Ecto neural progenitor cell (in vitro differentiated cells): ENCODE data around the gene FGF9.

Experiments
- DNase-seq: peaks from one replicate; pipeline ENCODE4 v3.0.0-alpha.2; 2018; ENCODE audit warnings: low spot score

FGF9 gene

DNA sequence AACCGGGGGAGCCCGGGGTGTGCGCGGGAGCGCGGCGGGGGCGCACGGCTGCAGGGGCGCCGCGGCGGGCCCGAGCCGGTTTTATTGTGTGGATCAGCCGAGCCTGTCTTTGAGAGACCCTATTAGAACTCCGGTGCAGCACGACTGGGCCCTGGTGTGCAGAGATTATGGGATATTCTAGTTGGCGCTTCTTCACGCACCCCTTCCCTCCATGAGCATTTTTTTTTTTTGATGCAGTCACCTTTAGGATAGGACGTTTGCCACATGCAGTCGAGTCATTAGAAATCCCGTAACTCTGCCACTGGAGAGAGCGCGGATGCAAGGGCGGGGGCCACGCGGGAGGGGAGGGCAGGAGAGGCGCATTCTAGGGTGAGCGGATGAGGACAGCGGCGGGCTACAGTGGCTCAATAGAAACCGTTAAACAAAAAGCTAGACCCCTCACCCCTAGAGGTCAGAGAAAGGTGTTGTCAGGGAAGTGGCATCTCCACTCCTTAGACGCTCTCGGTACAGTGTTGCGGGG lies 3.7 kb downstream of the FGF9 start:
- DNase-seq, result peak; percentile 53

DNA sequence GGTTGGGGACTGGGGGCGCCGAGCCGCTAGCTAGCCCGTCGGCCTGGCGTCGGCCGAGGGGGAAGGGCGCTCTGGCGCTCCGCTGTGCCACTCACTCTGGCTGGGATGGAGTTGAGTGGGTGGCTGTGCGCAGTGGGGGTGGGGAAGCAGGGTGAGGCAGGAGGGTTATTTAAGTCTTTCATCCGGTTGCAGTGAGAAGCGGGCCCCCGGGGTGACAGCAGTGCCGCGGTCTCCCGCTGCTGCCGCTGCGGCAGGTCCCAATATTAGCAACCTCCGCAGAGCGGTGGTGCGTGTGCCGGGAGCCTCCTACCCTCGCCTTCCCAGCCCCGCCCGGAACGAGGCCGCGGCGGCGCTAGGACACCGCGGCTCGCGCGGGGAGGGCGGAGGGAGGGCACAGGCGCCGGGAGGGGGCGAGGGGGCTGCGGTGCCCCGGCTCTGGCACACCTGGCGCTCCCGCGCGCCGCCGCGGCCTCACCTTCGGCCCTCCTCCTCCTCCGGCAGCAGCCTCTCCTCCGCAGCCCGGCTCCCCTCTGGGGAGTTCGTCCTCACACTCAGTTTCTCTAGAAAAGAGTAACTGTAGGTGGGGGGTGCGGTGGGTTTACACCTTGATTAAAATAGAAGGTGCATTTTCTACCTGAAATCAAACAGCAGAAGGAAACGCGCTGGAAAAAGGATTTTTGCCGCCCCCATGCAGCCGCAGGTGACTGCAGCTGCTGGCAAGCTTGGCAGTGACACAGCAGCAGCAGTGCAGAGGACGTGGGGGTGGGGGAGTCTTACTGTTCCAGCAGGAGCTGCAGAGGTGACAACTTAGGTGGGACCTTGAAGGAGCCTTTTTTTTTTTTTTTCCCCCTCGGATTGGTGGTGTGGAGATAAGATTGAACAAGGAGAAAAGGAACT lies 4.5 kb downstream of the FGF9 start:
- peak; percentile 56 for DNase-seq

DNA sequence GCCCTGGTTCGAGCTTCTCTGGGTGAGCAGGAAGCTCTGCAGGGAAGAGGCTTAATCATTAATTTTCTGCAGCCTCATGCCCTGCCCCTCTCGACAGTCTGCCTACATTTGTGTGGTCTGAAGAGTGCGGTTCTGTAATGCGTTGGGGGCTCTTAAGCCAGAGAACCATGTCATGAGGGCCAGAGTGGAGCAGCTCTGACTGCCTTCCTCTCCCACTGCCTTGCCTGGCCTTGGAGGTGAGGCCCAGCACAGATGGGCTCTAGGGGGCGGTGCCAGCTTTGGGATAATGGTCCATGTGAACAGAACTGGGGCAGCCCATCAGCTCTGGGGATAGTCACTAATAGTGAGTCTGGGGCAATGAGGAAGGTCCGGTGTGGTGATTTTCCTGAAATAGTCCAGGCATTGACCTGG lies 5.7 kb downstream of the FGF9 start:
- peak; percentile 56 for DNase-seq

DNA sequence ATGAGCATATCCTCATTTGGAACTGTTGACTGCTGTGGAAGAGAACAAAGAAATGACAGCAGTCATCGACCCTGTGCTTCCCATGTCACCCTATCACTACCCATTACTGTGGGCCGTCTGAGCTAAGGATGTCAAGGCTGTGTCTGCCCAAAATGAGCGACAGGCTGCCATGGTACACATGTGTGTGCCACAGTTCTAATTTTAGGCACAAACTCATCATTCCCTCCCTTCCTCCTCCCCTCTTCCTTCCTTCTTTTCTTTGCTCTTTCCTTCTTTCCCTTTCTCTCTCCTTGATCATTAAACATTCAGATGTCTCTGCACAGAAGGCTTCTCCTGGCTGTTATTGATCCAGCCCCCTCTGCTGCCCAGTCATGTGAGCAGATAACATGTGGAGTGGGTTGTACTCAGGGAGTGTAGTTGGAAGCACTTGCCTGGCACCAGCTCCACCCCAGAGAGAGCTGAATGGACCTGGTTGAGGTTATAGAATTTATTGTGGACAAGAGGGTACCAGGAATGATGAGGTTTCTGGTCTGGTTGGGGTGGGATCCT lies 6.3 kb downstream of the FGF9 start:
- DNase-seq, result no peak

DNA sequence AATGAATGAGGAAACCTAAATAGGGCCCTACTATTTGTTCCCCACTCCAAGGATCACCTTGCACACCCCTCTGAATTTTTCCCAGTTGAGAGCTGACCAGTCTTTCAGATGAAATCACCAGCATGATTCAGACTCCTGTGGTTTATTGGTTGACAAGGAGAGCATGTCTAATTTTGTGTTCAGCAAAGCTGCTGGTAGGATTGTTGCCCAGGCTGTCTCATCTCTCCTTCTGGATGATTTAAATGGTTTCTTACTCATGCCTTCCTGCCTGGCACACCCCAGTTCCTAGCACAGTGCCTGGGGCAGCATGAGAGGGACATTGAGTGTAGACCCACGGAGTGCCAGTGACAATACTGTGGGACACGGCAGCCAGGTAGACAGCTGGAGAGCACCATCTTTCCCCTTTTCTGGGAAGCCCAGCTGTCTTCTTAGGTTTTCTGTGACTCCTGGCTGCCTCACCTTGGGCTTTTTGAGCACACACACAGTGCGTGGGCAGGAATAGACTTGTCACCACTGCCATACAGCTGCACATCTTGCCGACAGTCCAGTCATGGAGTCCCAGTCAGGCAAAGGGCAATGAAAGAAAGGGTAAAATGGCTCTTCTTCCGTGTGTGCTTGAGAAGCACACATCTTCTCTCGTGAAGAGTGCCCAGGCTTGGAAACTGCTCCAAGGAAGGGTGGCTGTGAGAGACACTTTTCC lies 12.3 kb downstream of the FGF9 start:
- DNase-seq, result no peak

DNA sequence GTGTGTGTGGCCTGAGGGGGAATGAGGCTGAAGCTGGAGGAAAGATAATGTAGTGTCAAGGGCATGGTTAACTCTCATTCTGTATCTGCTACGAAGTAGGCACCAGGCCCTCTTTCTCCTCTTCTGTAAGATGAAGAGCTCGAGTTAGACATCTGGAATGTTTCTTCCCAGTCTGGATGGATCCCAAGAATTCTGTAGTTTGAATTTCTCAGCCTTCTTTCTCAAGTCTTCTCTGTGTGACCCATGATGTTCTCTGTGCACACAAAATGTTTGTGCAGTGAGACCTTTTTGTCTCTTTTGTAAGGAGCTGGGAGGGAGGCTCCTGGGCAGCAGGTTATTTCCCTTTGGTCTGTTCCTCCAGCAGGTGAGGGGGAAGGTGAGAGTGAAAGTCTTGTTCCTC lies 13.7 kb downstream of the FGF9 start:
- DNase-seq, result no peak

DNA sequence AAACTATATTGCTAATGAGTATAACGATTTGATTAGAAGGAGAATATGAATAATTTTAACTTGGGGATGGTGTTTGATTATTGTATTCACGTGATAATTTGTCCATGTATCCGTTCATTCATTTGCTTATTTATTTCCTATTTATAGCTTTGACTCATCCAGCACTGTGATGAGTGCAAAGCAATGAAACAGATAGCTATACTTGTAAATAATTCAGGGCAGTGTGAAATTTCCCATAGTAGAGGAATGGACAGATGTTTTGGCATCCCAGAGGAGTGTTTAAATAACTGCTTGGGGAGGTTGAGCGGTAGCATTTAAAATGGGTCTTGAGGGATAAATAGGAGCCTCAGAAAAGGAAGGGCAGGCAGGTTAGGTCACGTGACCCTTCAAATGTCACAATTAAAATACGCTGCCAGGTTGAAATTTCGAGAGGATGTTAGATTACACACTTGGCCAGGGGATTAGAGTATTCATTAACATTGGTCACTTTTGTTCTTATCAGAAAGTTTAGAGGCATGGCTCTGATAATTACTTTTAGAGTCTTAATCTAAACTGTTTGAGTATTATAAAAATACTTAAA lies 14.7 kb downstream of the FGF9 start:
- DNase-seq, result no peak

DNA sequence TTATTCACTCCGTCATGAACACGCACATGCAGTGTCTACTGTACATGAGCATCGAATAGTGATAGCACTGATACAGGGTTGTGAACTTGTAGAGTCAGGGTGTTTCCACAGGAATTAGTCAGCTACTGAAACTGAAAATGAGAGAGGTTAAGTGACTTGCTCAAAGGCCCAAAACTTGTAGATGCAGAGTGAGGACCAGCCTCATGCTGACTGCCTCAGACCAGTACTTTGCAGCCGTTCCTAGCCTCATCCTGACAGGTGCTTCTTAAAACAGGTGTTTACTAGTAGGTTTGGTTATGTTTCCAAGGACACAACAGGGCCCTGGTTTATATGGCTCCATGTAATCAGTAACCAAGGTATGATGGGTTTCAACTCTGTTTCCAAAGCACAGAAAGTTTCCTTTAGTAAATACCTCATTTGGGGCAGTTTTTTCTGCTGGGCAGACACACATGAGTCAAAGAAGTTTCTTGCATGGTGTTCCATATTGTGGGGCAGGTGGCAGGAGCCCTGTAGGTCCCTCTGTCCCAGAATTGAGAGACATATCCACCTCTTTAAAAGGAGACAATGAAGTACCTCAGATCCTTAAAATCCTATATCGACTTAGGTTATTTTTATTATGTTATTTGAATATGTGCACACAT lies 16.0 kb downstream of the FGF9 start:
- no peak for DNase-seq

DNA sequence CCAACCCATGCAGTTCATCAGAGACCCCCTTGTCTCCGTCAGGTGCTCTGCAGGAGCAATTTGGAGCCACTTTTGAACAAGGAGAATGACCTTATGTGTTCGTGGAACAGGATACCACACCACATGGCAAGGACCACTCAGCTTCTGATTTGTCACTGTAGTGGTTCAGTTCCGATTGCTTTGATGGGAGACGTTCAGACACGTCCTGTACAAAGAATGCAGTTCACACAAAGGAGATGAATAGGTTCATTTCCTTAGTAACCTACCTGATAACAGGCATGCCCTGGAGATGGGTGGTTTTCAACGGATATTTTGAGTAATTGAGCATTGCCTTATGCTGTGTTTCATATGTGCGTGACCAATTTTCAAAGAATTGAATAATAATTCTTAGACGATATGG lies 17.2 kb downstream of the FGF9 start:
- no peak for DNase-seq

DNA sequence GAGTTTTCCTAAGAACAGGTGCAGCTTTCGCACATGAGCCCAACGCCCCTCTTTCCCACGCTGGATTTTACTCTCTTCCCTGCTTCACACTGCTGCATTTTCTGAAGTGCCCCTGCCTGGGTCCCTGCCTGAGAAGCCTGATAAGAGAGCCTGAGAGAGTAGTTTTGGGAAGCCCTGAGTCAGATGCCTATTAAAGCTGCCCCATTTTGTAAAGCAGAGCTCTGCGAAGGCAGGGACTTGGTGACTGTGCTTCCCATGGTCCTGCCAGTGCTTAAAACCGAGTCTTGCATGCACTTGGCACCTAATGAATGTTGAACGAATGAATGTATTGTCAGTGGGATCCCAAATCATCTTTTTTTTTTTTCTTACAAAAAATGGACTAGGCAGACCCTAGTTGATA lies 18.2 kb downstream of the FGF9 start:
- no peak for DNase-seq

DNA sequence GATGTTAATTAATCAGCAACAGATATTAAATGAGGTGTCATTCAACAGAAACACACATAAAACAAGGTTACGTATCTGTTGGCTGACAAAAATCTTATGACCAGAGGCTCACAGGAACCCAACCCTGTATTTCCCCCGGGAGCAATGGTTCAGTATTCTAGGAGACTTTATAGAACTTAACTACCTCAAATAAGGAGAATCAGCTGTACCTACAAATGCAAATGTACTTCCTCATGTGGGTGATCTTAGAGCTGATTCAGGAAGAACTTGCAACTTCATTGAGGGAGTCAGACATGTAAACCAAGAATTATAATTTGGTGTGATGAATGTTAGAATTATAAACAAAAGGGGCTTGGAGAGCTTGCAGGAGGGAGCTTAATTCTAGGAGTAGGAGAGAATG lies 20.1 kb downstream of the FGF9 start:
- DNase-seq, result no peak

DNA sequence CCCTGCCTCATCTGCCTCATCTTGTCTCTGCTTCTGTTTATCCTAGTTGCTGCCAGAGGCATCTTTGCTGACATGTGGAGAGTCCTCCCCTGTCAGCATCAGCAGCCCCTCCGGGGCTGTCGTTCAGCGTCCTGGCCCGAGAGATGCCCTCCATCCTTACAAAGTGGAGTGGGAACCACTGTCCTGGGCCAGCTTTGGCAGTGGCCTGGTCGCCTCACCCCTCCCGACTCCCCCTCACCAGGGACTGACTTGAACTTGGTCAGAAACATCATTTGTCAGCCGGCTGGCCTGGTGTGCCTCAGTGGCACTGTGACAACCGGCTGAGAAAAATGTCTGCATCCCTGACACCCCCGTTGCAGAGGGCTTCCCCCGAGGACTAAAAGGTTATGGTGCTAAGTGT lies 20.6 kb downstream of the FGF9 start:
- no peak for DNase-seq

DNA sequence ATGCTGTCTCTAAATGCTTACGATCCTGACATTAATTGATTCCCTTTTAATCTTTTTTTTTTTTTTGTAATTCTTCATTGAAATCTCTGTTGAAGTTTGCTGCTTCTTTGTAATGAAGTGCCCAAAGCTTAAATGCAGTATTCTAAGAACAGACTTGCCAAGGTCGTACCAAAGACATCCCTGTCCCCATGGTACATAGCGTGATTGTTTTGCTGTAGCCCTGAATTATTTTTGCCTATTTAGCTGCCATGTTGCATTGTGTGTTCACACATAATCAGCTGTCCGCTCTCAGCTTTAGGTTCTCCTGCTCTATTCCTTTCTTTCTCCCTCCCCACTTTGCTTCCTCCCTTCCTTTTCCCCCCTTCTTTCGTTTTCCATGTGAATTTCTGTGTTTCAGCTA lies 21.1 kb downstream of the FGF9 start:
- no peak for DNase-seq

DNA sequence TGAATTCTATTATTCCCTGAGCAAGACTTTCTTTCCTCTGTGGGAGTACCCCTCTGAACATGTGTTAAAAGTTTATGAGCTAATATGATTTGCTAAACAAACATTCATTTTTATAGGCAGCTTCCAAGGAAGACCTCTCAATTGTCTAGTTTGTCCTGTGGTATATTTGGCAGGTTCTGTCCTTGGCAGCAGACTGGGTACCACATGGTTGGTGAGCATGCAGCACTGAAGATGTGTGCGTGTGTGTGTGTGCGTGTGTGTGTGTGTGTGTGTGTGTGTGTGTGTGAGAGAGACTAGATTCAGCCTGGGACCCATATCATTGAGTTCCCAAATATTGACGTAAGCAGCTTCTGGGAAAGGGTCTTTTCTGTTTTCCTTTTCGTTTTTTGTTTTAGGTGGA lies 24.0 kb downstream of the FGF9 start:
- no peak for DNase-seq

DNA sequence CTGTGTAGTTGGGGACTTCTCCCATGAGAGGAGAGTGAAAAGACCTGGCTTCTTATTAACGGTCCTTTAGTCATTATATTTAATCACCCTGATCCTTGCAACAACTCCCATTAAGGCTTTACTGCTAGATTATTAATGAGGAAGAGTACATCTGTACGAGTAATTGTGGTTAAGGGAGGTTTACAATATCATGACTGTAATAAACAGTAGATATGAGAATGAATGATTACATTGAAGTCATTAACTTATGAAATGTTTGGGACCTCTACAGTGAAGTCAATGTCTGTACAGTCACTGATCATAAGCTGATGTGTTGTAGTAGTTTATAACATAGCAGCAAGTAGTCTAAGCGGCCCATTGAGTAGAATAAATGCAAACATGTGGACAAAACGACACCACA lies 24.7 kb downstream of the FGF9 start:
- DNase-seq, result no peak

DNA sequence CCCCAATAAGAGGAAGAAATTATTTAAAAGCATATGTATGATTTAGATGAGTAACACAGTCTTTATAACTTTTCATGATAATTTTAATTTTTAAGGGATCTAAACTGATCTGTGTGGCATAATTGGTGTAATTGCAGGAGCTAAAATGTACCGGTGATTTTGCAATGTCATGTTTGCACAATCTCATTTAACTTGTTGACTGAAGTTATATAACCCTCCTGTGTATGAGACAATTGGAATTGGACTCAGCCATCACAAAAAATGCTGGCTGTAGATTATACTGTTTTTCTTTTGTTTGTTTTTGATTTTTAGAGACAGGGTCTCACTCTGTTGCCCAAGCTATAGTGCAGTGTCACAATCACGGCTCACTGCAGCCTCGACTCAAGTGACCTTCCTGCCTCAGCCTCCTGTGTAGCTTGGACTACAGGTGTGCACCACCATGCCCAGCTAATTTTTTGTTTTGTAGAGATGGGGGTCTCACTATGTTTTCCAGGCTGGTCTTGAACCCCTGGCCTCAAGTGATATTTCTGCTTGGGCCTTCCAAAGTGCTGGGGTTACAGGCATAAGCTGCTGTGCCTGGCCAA lies 26.1 kb downstream of the FGF9 start:
- DNase-seq, result no peak

DNA sequence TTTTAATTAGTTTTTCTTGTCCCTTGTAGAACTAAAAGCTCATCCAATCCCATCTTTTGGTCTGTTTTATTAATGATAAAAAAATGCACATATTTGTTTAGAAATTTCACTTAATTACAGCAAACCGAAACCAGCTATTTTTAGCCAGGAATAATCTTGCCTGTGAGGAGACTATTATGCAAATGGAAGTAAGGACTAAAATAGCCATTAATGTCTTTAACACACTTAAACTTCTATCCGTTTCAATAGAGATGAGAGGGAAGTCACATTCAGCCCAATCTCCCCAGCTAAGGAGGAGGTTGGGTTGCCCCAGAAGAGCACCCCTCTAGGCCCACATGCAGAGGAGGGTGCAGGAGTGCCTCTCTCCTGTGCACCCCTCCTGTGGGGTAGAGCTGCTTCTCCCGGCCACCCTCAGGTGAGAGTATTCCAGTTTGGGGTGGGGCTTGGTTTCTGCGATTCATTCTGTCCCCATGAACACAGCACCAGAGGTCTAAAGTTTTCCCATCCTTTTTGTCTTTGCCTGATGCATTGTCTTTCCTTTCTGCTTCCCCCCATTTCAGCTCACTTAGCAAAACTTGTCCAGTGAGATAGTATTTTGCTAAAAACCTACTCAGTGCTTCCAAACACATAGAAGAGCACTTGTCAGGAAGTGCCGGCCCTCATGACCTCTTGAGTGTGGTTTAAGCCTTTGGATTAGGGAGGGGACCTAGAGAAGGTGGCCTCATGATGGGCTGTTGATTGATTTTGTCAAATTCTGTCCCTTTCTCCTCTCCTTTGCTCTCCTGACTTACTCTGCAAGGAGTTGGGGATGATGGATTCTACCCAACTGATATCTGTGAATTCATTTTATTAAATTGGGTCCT lies 28.2 kb downstream of the FGF9 start:
- no peak for DNase-seq

DNA sequence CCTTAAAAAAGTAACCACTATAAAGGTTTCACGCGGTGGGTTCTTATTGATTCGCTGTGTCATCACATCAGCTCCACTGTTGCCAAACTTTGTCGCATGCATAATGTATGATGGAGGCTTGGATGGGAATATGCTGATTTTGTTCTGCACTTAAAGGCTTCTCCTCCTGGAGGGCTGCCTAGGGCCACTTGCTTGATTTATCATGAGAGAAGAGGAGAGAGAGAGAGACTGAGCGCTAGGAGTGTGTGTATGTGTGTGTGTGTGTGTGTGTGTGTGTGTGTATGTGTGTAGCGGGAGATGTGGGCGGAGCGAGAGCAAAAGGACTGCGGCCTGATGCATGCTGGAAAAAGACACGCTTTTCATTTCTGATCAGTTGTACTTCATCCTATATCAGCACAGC lies 30.6 kb downstream of the FGF9 start:
- DNase-seq, result no peak

DNA sequence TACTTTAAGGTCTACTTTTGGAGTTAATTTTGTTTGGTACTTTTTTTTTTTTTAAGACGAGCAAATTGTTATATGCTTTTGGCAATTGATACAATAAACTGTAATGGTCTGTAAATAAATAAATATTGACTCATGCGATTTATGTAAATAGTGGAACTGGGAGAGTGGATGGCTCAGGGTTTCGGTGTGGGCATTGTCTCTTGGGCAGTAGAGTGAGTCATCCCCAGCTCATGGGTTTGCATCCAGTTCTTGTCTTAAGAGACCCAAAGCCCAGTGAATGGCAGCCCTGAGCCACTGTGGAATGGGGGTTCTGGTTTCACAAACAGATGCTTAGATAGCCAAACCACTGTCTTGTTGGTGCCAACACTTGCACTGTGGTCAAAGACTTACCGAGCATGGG lies 33.0 kb downstream of the FGF9 start:
- DNase-seq, result no peak

DNA sequence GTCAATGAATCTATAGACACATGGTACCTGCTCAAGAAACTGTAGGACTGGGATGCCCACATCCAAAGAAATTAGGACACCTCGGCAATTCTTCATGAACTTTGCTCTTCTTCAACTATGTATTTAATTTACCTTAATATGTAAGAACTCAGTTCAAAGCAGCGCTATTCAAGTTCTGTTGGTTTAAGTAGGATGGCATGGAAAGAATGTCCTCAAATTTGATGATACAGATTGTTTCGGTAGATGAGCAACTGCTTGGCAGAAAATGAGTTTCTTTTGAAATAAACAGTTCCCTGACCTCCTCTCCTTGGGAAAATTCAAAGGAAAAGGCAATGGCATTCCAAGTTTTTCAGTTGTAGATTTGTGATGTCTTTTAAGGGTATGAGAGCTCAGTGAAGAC lies 36.7 kb downstream of the FGF9 start:
- DNase-seq, result no peak

DNA sequence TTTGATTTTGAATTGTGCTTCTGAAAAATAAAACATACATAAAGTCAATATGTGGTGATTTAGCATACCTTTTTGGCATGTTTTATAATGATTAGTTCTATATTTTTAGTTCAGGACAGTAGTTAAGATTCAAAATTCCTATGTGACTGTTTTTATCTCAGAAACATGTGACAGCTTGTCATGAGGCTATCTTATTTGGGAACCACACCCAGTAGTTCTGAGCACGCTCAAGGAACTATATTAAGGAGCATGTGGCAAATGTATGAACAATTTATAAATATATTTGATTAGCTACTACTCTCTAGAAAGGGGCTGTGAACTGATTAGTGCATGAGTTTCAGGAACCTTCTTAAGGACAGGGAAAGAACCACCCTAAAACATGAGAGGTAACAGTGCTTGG lies 38.8 kb downstream of the FGF9 start:
- no peak for DNase-seq
